Adrenal gland (tissue), 5 donors: ENCODE measurements around the gene CDK5RAP2.

Source experiments
- CTCF ChIP-seq, 6 experiments: fragments of 450-650 bp in 4 of 6; fragments of 200-600 bp in 2 of 6; sonication (generic) in 1 of 6; IDR thresholded peaks; 1 replicate in 5 of 6; 2 replicates in 1 of 6; pipeline versions ENCODE4 v1.5.1 to v1.8.0; 2016 to 2021; ENCODE audit warnings: antibody characterized with exemption in 6 of 6, mild to moderate bottlenecking in 2 of 6, moderate library complexity in 1 of 6
- POLR2A ChIP-seq, 2 donors: fragments of 450-650 bp; IDR thresholded peaks; one replicate each; pipeline ENCODE4 v1.6.1; 2017; ENCODE audit warnings: antibody characterized with exemption in 2 of 2, mild to moderate bottlenecking in 2 of 2, moderate library complexity in 1 of 2
- donor health status: DM: no; HTN: no; CAD: no.

DNA sequence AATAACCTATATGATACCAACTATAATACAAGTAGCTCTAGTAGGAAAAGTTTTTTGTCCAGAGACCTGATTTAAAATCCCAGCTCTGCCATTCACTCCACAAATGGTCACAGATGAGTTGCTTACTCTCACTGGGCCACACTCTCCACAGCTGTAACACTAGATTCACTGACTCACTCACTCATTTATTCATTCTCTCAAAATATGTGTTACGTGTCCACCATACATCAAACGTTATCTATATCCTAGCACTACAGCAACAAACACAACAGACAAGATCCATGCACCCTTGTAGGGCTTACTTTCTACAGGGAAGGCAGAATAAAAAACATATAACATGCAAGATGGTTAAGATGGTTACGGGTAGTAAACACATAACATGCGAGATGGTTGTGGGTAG, 146.3 kb downstream of the CDK5RAP2 start:
- TF ChIP-seq CTCF (IDR thresholded peaks at IDR 0.05) (no peak), POLR2A (IDR thresholded peaks at IDR 0.05) (no peak)
